GM23338 (cell line): ENCODE data around the gene LCN10. TPM values are rescaled to one million over a fixed set of nuclear protein-coding genes. Genes with fewer than 3 reads are reported as not detected.
A peak's percentile ranks its signal among the peaks of the same experiment; 100 is the strongest.

ENCODE experiments used
- ATAC-seq: fragments of 200-7000 bp; cut with Tn5 transposase; 3 replicates; pipeline ENCODE4 v1.9.1; 2020
- DNase-seq: peaks from one replicate; pipeline ENCODE4 v3.0.0-alpha.2; 2015; ENCODE audit warnings: low spot score
- H2AFZ ChIP-seq: fragments of 200-600 bp; sonication (generic); 2 replicates; pipeline ENCODE4 v1.8.0; 2016; ENCODE audit warnings: antibody characterized with exemption, mild to moderate bottlenecking, moderate library complexity
- H3F3A ChIP-seq: fragments of 200-600 bp; sonication (generic); replicated peaks from 2 replicates; pipeline ENCODE4 v1.8.0; 2017; ENCODE audit warnings: antibody characterized with exemption, mixed run types, low read depth
- H3K27ac ChIP-seq: fragments of 200-600 bp; sonication (generic); 2 replicates; pipeline ENCODE4 v1.6.1; 2016; ENCODE audit warnings: low read depth
- H3K27me3 ChIP-seq: fragments of 200-600 bp; sonication (generic); 2 replicates; pipeline ENCODE4 v1.8.0; 2016; ENCODE audit warnings: mild to moderate bottlenecking, mixed run types, moderate library complexity; ENCODE audit not compliant: insufficient read depth
- H3K36me3 ChIP-seq: fragments of 200-600 bp; sonication (generic); 2 replicates; pipeline ENCODE4 v1.8.0; 2016; ENCODE audit warnings: mild to moderate bottlenecking; ENCODE audit not compliant: insufficient read depth
- H3K4me1 ChIP-seq: fragments of 200-600 bp; sonication (generic); 2 replicates; pipeline ENCODE4 v1.8.0; 2016; ENCODE audit warnings: mild to moderate bottlenecking, moderate library complexity; ENCODE audit not compliant: insufficient read depth
- H3K4me2 ChIP-seq: fragments of 200-600 bp; sonication (generic); 2 replicates; pipeline ENCODE4 v1.7.1; 2017; ENCODE audit warnings: mixed run types
- H3K4me3 ChIP-seq: fragments of 200-600 bp; sonication (generic); 2 replicates; pipeline ENCODE4 v1.6.1; 2016; ENCODE audit warnings: mixed run types
- H3K79me2 ChIP-seq: fragments of 200-600 bp; sonication (generic); replicated peaks from 2 replicates; pipeline ENCODE4 v1.8.0; 2017; ENCODE audit warnings: mild to moderate bottlenecking; ENCODE audit not compliant: insufficient read depth
- H3K9me2 ChIP-seq: fragments of 200-600 bp; sonication (generic); 2 replicates; pipeline ENCODE4 v1.8.0; 2017; ENCODE audit not compliant: insufficient read depth
- H4K20me1 ChIP-seq: fragments of 200-600 bp; sonication (generic); replicated peaks from 2 replicates; pipeline ENCODE4 v1.8.0; 2017; ENCODE audit warnings: mild to moderate bottlenecking; ENCODE audit not compliant: insufficient read depth
- H3K27ac Mint-ChIP-seq: 2 replicates; pipeline ENCODE4 v1.8.0; 2020; ENCODE audit warnings: inconsistent platforms, mild to moderate bottlenecking, moderate library complexity, mixed read lengths
- H3K27me3 Mint-ChIP-seq: 3 replicates; pipeline ENCODE4 v1.8.0; 2022; ENCODE audit warnings: low read depth, mild to moderate bottlenecking, moderate library complexity, mixed read lengths, inconsistent platforms; ENCODE audit not compliant: insufficient read depth, poor library complexity
- H3K36me3 Mint-ChIP-seq: 3 replicates; pipeline ENCODE4 v1.8.0; 2021; ENCODE audit warnings: low read depth, mild to moderate bottlenecking, inconsistent platforms, moderate library complexity, mixed read lengths
- H3K4me1 Mint-ChIP-seq: 3 replicates; pipeline ENCODE4 v1.8.0; 2020; ENCODE audit warnings: mild to moderate bottlenecking, inconsistent platforms, mixed read lengths
- H3K4me3 Mint-ChIP-seq: 3 replicates; pipeline ENCODE4 v1.8.0; 2021; ENCODE audit warnings: moderate library complexity, mild to moderate bottlenecking, inconsistent platforms, mixed read lengths
- H3K9me3 Mint-ChIP-seq: 3 replicates; pipeline ENCODE4 v1.8.0; 2020; ENCODE audit warnings: moderate library complexity, mild to moderate bottlenecking, inconsistent platforms, mixed read lengths
- CTCF ChIP-seq, 2 experiments: fragments of 200-600 bp in 1 of 2; sonication (generic) in 1 of 2; conservative IDR thresholded peaks; 2 replicates each; pipeline versions ENCODE4 v1.5.1 to v1.6.1; 2016 to 2017; ENCODE audit warnings: antibody characterized with exemption in 2 of 2, low read depth in 2 of 2, mild to moderate bottlenecking in 2 of 2, moderate library complexity in 1 of 2
- EZH2phosphoT487 ChIP-seq: fragments of 200-600 bp; sonication (generic); IDR thresholded peaks from one replicate; pipeline ENCODE4 v1.8.1; 2018; ENCODE audit warnings: antibody characterized with exemption; ENCODE audit not compliant: unreplicated experiment
- JUNB ChIP-seq: IDR thresholded peaks from one replicate; pipeline ENCODE4 v1.6.1; 2016; ENCODE audit warnings: antibody characterized with exemption; ENCODE audit not compliant: unreplicated experiment
- polyA plus RNA-seq: library from polyadenylated mRNA; unstranded; fragments of >200 nt; fragmentation: Nextera tagmentation; extraction: Ambion mirVana; gene quantifications from 2 replicates; pipeline ENCODE4 v1.2.1, GENCODE V29; 2016
- total RNA-seq: library from RNA; depleted of rRNA; stranded (reverse); fragments of >200 nt; shearing (Covaris generic); gene quantifications from 2 replicates; pipeline ENCODE4 v1.2.3, GENCODE V29; 2014
- TF ChIP-seq, protein P1 (sequence below): fragments of 250-450 bp; sonication (Bioruptor Pico); IDR thresholded peaks from 2 replicates; pipeline ENCODE4 v1.5.0; 2020; ENCODE audit warnings: mild to moderate bottlenecking, moderate library complexity
- TF ChIP-seq, protein P2 (sequence below): IDR thresholded peaks from 2 replicates; pipeline ENCODE4 v1.6.1; 2016; ENCODE audit warnings: antibody characterized with exemption

Gene LCN10
- total and polyA plus RNA-seq, 2 experiments from 2014 or later, result 0.45 to 0.74 TPM

- TF ChIP-seq, protein P1, sequence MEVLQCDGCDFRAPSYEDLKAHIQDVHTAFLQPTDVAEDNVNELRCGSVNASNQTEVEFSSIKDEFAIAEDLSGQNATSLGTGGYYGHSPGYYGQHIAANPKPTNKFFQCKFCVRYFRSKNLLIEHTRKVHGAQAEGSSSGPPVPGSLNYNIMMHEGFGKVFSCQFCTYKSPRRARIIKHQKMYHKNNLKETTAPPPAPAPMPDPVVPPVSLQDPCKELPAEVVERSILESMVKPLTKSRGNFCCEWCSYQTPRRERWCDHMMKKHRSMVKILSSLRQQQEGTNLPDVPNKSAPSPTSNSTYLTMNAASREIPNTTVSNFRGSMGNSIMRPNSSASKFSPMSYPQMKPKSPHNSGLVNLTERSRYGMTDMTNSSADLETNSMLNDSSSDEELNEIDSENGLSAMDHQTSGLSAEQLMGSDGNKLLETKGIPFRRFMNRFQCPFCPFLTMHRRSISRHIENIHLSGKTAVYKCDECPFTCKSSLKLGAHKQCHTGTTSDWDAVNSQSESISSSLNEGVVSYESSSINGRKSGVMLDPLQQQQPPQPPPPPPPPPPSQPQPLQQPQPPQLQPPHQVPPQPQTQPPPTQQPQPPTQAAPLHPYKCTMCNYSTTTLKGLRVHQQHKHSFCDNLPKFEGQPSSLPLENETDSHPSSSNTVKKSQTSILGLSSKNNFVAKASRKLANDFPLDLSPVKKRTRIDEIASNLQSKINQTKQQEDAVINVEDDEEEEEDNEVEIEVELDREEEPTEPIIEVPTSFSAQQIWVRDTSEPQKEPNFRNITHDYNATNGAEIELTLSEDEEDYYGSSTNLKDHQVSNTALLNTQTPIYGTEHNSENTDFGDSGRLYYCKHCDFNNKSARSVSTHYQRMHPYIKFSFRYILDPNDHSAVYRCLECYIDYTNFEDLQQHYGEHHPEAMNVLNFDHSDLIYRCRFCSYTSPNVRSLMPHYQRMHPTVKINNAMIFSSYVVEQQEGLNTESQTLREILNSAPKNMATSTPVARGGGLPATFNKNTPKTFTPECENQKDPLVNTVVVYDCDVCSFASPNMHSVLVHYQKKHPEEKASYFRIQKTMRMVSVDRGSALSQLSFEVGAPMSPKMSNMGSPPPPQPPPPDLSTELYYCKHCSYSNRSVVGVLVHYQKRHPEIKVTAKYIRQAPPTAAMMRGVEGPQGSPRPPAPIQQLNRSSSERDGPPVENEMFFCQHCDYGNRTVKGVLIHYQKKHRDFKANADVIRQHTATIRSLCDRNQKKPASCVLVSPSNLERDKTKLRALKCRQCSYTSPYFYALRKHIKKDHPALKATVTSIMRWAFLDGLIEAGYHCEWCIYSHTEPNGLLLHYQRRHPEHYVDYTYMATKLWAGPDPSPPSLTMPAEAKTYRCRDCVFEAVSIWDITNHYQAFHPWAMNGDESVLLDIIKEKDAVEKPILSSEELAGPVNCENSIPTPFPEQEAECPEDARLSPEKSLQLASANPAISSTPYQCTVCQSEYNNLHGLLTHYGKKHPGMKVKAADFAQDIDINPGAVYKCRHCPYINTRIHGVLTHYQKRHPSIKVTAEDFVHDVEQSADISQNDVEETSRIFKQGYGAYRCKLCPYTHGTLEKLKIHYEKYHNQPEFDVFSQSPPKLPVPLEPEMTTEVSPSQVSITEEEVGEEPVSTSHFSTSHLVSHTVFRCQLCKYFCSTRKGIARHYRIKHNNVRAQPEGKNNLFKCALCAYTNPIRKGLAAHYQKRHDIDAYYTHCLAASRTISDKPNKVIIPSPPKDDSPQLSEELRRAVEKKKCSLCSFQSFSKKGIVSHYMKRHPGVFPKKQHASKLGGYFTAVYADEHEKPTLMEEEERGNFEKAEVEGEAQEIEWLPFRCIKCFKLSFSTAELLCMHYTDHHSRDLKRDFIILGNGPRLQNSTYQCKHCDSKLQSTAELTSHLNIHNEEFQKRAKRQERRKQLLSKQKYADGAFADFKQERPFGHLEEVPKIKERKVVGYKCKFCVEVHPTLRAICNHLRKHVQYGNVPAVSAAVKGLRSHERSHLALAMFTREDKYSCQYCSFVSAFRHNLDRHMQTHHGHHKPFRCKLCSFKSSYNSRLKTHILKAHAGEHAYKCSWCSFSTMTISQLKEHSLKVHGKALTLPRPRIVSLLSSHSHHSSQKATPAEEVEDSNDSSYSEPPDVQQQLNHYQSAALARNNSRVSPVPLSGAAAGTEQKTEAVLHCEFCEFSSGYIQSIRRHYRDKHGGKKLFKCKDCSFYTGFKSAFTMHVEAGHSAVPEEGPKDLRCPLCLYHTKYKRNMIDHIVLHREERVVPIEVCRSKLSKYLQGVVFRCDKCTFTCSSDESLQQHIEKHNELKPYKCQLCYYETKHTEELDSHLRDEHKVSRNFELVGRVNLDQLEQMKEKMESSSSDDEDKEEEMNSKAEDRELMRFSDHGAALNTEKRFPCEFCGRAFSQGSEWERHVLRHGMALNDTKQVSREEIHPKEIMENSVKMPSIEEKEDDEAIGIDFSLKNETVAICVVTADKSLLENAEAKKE (CRISPR knock-in tag), result no peak
- TF ChIP-seq EZH2phosphoT487, result no peak
These were observed 13.6 kb downstream of the LCN10 start (continued) for GRCh38 chr9:136729144-136729543.

DNA sequence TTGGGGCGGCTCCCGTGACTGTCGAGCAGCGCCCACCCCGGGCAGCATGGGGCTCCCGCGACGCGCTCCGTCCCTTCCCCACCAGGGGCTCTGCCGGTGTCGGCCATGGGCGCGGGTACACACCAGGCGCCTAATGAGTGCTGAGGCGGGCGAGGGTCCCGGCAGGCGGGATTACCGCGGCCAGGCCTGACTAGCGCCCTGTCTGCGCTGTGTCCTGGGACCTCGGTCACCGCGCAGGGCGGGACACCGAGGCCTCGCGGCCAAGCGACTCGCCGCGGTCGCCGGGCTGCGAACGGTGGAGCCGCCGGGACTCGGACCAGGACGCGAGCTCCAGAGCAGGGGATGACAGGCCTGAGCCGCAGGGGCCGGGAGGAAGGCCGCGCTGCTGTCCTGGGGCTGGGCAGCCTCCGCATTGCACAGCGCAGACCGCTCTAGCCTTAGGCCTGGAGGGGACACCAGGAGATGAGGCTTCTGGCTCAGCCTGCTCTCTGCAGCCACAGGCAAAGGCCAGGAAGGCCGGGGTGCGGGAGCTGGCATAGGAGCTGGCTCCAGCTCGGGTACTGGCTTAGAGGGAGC is 14.1 kb downstream of the LCN10 start:
- Histone ChIP-seq H3K4me1 (peaks cover 9% of the 10 kb centered on the region; the same call in 1 of the 2 replicates), H3F3A (peaks cover 38% of the 10 kb centered on the region), H3K4me2 (peak overlapping the region; percentile 94), H3K9me2 (no peaks in the 10 kb centered on the region), H3K27me3 (peaks cover 15% of the 10 kb centered on the region), H3K4me3 (peak overlapping the region; percentile 99), H2AFZ (no peak overlapping the region; the same call in 1 of the 2 replicates), H4K20me1 (peaks cover 31% of the 10 kb centered on the region), H3K36me3 (peaks cover 22% of the 10 kb centered on the region), H3K27ac (no peak overlapping the region), H3K79me2 (peaks cover 35% of the 10 kb centered on the region)
- peak overlapping the region; percentile 66 for H3K4me3 Mint-ChIP-seq
- H3K9me3 Mint-ChIP-seq, result no peaks in the 10 kb centered on the region; the same call in 1 of the 3 replicates
- peaks cover 43% of the 10 kb centered on the region for H3K36me3 Mint-ChIP-seq
- peak; percentile 70 for DNase-seq
- no peak overlapping the region for H3K27ac Mint-ChIP-seq
- ATAC-seq, result peak; percentile 63
- H3K4me1 Mint-ChIP-seq, result peaks cover 18% of the 10 kb centered on the region
- H3K27me3 Mint-ChIP-seq, result peaks cover 25% of the 10 kb centered on the region
- TF ChIP-seq JUNB, result no peak
- TF ChIP-seq, protein P2, sequence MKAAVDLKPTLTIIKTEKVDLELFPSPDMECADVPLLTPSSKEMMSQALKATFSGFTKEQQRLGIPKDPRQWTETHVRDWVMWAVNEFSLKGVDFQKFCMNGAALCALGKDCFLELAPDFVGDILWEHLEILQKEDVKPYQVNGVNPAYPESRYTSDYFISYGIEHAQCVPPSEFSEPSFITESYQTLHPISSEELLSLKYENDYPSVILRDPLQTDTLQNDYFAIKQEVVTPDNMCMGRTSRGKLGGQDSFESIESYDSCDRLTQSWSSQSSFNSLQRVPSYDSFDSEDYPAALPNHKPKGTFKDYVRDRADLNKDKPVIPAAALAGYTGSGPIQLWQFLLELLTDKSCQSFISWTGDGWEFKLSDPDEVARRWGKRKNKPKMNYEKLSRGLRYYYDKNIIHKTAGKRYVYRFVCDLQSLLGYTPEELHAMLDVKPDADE, result no peak
- TF ChIP-seq EZH2phosphoT487, result no peak
- TF ChIP-seq CTCF (conservative IDR thresholded peaks at IDR 0.05; ENCODE audit: low read depth in 2 of 2), result no peak
- TF ChIP-seq, protein P1 (CRISPR knock-in tag), result no peak
